ENCODE data around the gene C14orf93. TPM values are rescaled to one million over a fixed set of nuclear protein-coding genes. Genes with fewer than 3 reads are reported as not detected.
A peak's percentile ranks its signal among the peaks of the same experiment; 100 is the strongest.

Gene C14orf93
- total and polyA plus RNA-seq, 9 of the 15 experiments (the other 6 are each of a cell fraction or from before 2014, with no cell fraction given), result 2.2 to 22.4 (median 16.1) TPM

DNA sequence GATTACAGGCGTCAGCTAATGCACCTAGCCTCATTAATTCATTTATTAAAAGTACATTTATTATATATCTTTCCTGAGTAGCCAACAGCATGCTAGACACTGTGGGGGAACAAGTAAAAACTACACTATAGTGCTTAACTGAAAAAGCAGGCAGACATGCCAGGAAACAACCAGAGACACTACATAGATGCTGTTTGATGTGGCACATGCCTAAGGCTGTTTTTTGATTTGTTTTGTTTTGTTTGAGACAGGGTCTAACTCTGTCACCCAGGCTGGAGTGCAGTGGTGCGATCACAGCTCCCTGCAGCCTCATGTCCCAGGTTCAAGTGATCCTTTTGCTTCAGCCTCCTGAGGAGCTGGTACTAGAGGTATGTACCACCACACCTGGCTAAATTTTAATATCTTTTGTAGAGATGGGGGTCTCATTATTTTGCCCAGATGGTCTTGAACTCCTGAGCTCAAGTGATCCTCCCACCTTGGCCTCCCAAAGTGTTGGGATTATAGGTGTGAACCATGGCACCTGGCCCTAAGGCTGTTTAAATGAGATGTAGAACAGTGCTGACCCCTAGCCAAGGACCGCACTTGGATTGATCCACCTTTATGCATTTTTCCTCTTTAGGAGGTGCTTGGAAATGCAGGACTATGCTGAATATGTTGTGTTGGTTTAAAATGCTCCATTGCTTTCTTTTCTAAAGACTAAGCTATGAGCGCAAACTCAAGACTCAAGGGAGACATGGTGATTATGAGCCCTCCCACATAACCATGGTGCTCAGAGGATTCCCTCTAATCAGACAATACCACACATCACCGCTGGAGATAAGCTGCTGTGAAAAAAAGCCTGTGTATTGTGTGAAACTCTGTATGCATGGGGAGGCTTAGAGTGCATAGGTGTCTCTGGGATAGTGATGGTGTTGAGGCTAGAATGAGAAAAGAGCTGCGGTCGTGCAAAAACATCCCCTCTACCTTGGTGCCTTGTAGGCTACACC is 10.5 kb upstream of the C14orf93 start (continued):
- TF ChIP-seq, protein P1, sequence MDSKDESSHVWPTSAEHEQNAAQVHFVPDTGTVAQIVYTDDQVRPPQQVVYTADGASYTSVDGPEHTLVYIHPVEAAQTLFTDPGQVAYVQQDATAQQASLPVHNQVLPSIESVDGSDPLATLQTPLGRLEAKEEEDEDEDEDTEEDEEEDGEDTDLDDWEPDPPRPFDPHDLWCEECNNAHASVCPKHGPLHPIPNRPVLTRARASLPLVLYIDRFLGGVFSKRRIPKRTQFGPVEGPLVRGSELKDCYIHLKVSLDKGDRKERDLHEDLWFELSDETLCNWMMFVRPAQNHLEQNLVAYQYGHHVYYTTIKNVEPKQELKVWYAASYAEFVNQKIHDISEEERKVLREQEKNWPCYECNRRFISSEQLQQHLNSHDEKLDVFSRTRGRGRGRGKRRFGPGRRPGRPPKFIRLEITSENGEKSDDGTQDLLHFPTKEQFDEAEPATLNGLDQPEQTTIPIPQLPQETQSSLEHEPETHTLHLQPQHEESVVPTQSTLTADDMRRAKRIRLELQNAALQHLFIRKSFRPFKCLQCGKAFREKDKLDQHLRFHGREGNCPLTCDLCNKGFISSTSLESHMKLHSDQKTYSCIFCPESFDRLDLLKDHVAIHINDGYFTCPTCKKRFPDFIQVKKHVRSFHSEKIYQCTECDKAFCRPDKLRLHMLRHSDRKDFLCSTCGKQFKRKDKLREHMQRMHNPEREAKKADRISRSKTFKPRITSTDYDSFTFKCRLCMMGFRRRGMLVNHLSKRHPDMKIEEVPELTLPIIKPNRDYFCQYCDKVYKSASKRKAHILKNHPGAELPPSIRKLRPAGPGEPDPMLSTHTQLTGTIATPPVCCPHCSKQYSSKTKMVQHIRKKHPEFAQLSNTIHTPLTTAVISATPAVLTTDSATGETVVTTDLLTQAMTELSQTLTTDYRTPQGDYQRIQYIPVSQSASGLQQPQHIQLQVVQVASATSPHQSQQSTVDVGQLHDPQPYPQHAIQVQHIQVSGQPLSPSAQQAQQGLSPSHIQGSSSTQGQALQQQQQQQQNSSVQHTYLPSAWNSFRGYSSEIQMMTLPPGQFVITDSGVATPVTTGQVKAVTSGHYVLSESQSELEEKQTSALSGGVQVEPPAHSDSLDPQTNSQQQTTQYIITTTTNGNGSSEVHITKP (IDR thresholded peaks at IDR 0.05; ENCODE audit: partially characterized antibody), result peak; percentile 94
- TF ChIP-seq STAG1 (CRISPR knock-in tag; IDR thresholded peaks at IDR 0.05; ENCODE audit: borderline replicate concordance) (no peak), HDAC3 (IDR thresholded peaks at IDR 0.05; ENCODE audit: borderline replicate concordance, partially characterized antibody) (no peak), BRF1 (IDR thresholded peaks at IDR 0.05; ENCODE audit: borderline replicate concordance, extremely low read depth, insufficient read length) (no peak), PREB (CRISPR knock-in tag; IDR thresholded peaks at IDR 0.05) (no peak), HMGXB4 (CRISPR knock-in tag; IDR thresholded peaks at IDR 0.05) (no peak), CBFB (CRISPR knock-in tag; IDR thresholded peaks at IDR 0.05) (no peak), DPF2 (IDR thresholded peaks at IDR 0.05) (peak; percentile 94), MIER1 (IDR thresholded peaks at IDR 0.05; ENCODE audit: low read depth) (no peak), MCM7 (IDR thresholded peaks at IDR 0.05) (no peak), RUNX1 (IDR thresholded peaks at IDR 0.05; ENCODE audit: low read depth) (no peak), ZNF431 (CRISPR knock-in tag; IDR thresholded peaks at IDR 0.05) (no peak)
- TF ChIP-seq, protein P2, sequence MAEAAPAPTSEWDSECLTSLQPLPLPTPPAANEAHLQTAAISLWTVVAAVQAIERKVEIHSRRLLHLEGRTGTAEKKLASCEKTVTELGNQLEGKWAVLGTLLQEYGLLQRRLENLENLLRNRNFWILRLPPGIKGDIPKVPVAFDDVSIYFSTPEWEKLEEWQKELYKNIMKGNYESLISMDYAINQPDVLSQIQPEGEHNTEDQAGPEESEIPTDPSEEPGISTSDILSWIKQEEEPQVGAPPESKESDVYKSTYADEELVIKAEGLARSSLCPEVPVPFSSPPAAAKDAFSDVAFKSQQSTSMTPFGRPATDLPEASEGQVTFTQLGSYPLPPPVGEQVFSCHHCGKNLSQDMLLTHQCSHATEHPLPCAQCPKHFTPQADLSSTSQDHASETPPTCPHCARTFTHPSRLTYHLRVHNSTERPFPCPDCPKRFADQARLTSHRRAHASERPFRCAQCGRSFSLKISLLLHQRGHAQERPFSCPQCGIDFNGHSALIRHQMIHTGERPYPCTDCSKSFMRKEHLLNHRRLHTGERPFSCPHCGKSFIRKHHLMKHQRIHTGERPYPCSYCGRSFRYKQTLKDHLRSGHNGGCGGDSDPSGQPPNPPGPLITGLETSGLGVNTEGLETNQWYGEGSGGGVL (CRISPR knock-in tag; IDR thresholded peaks at IDR 0.05), result no peak
- TF ChIP-seq, protein P3, sequence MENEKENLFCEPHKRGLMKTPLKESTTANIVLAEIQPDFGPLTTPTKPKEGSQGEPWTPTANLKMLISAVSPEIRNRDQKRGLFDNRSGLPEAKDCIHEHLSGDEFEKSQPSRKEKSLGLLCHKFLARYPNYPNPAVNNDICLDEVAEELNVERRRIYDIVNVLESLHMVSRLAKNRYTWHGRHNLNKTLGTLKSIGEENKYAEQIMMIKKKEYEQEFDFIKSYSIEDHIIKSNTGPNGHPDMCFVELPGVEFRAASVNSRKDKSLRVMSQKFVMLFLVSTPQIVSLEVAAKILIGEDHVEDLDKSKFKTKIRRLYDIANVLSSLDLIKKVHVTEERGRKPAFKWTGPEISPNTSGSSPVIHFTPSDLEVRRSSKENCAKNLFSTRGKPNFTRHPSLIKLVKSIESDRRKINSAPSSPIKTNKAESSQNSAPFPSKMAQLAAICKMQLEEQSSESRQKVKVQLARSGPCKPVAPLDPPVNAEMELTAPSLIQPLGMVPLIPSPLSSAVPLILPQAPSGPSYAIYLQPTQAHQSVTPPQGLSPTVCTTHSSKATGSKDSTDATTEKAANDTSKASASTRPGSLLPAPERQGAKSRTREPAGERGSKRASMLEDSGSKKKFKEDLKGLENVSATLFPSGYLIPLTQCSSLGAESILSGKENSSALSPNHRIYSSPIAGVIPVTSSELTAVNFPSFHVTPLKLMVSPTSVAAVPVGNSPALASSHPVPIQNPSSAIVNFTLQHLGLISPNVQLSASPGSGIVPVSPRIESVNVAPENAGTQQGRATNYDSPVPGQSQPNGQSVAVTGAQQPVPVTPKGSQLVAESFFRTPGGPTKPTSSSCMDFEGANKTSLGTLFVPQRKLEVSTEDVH (IDR thresholded peaks at IDR 0.05; ENCODE audit: low read depth, partially characterized antibody), result no peak
